Measurements from ENCODE around the gene PRKAR2B. TPM values are rescaled to one million over a fixed set of nuclear protein-coding genes. Genes with fewer than 3 reads are reported as not detected.

PRKAR2B gene
- total RNA-seq, result 56.7 and 58.6 TPM in 2 replicates

DNA sequence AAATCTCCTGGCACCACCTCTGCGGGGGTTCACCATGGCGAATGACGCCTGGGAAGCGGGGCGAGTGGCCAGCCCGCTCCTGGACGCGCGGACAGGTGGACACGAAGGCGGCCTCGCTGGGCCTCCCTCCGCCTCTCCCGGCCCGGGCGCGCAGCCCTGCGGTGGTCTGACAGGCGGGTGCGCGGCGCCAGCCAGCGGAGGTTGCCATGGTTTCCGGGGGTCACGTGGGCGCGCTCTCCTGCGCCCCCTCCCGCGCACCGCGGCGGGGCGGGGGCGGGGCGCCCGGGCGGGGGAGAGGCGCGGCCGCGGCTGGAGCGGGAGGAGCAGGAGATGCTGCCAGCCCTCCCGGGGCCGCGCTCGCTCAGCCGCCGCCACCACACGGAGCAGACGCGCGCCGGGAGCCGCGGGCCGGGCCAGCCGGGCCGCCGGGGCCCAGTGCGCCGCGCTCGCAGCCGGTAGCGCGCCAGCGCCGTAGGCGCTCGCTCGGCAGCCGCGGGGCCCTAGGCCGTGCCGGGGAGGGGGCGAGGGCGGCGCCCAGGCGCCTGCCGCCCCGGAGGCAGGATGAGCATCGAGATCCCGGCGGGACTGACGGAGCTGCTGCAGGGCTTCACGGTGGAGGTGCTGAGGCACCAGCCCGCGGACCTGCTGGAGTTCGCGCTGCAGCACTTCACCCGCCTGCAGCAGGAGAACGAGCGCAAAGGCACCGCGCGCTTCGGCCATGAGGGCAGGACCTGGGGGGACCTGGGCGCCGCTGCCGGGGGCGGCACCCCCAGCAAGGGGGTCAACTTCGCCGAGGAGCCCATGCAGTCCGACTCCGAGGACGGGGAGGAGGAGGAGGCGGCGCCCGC lies at the start of gene PRKAR2B:
TSS of gene PRKAR2B (plus strand) at position 359 of the 848 bp plus-strand sequence. CDS start at position 562, 203 bp downstream.

DNA sequence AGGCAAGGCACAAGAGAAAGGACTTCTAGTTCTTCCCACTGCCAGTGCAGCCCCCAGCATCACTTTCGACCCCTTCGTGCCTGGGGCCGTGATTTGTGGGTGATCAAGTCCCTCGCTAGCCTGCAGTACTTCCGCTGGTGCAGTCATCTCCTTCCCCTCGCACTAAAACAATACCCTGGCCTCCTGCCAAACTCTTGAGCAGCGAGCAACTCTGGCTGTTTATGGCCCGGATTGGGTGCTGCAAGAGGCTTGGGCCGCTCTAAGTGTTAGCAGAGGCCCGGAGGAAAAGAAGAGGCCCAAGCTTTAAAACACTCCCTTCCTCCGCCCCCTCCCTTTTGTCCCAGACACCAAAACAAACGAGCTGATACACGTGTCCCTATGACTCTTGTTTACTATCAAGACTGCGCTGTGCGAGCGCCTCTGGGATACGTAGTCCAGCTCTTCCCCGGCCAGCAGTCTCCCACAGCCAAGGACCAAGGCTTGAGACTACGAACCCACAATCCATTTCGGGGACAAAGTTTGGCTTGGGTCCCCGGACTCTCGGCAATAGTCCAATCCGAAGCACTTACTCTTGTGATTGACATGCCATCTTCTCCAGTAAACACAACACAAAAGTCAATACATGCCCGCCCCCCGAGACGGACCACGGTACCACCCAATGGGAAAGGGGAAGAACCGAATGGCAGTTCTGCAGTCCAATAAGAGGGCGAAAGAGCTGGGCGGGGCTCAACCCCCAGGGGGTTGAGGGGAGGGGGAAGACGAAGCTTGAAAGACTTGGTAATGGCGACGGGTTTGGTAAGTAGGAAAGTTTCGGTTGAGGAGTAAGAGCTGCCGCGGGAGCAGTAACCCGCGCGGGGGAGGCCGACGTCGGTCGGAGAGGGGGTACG lies 124.0 kb downstream of the PRKAR2B start, which contains the start of gene HBP1:
TSS of gene HBP1 (plus strand) at position 771 of the 887 bp plus-strand sequence. CDS start 10,891 bp downstream, outside the sequence.

Other genes with a start within 250 kb of the PRKAR2B start
- gene PIK3CG, start 179.4 kb upstream of the PRKAR2B start, total RNA-seq, result 4.7 and 5.8 TPM in 2 replicates
- gene HBP1, start 124.3 kb downstream of the PRKAR2B start, total RNA-seq, result 66.8 and 67.9 TPM in 2 replicates